Stomach (tissue), 9 donors: ENCODE results near the gene MEX3A. TPM values are rescaled to one million over a fixed set of nuclear protein-coding genes. Genes with fewer than 3 reads are reported as not detected.
A peak's percentile ranks its signal among the peaks of the same experiment; 100 is the strongest.
"Not testable (repeated sequence)": the region's sequence is repeated elsewhere in the genome, so short reads cannot be mapped to it uniquely, and the experiment has no call there.

Source experiments
- DNase-seq, 2 donors: peaks; one replicate each; pipeline versions ENCODE4 v3.0.0 to v3.0.0-alpha.2; 2013 to 2019
- H3K27ac ChIP-seq, 5 donors: fragments of 200-600 bp in 4 of 5; sonication (generic) in 4 of 5; one replicate each; pipeline ENCODE4 v1.5.1; 2013 to 2019; ENCODE audit warnings: mild to moderate bottlenecking in 1 of 5, moderate library complexity in 1 of 5
- H3K27me3 ChIP-seq, 3 donors: fragments of 200-600 bp; sonication (generic); one replicate each; pipeline ENCODE4 v1.5.1; 2017 to 2019; ENCODE audit warnings: mixed run types in 1 of 3
- H3K36me3 ChIP-seq, 4 donors: fragments of 200-600 bp; sonication (generic); 1 replicate in 3 of 4; 2 replicates in 1 of 4; pipeline ENCODE4 v1.5.1; 2016 to 2019
- H3K4me1 ChIP-seq, 4 donors: fragments of 200-600 bp; sonication (generic); one replicate each; pipeline ENCODE4 v1.5.1; 2016 to 2019
- H3K4me3 ChIP-seq, 4 donors: fragments of 200-600 bp; sonication (generic) in 3 of 4; one replicate each; pipeline ENCODE4 v1.5.1; 2016 to 2019; ENCODE audit warnings: mild to moderate bottlenecking in 1 of 4
- H3K9me3 ChIP-seq, 4 donors: fragments of 200-600 bp; sonication (generic); one replicate each; pipeline ENCODE4 v1.5.1; 2016 to 2019
- CTCF ChIP-seq, 7 experiments: fragments of 450-650 bp in 4 of 7; fragments of 200-600 bp in 3 of 7; sonication (generic) in 3 of 7; IDR thresholded peaks; one replicate each; pipeline ENCODE4 v1.5.1; 2016 to 2019; ENCODE audit warnings: antibody characterized with exemption in 7 of 7, control low read depth in 2 of 7, mild to moderate bottlenecking in 1 of 7
- EP300 ChIP-seq: sonication (generic); formaldehyde crosslinking; IDR thresholded peaks from one replicate; pipeline ENCODE4 v1.6.1; 2017; ENCODE audit warnings: antibody characterized with exemption
- POLR2A ChIP-seq, 4 donors: fragments of 450-650 bp; IDR thresholded peaks; one replicate each; pipeline ENCODE4 v1.6.1; 2016; ENCODE audit warnings: antibody characterized with exemption in 4 of 4, control low read depth in 2 of 4, mild to moderate bottlenecking in 1 of 4, moderate library complexity in 1 of 4
- POLR2AphosphoS5 ChIP-seq, 3 donors: sonication (generic); formaldehyde crosslinking; IDR thresholded peaks; one replicate each; pipeline ENCODE4 v1.6.1; 2016; ENCODE audit warnings: antibody characterized with exemption in 3 of 3
- WGBS, 5 donors: extraction: QIAGEN DNeasy Blood & Tissue Kit in 3 of 5; methylation state at CpG; one replicate each; pipeline versions ENCODE4 v1.1.5 to v1.1.7; 2013 to 2018; 5-methylcytosine and 5-hydroxymethylcytosine counted together
- intact Hi-C: fragments of 100-400 bp; cut with DNase I; formaldehyde crosslinking; loops from one replicate; pipeline ENCODE4 v1.15.1; 2023; ENCODE audit warnings: low total_unique reads
- polyA plus RNA-seq, 3 donors: library from polyadenylated mRNA; stranded (reverse); fragments of 200-250 nt; gene quantifications; one replicate each; pipeline ENCODE4 v1.2.3, GENCODE V29; 2013
- total RNA-seq, 5 donors: library from RNA; depleted of rRNA; stranded (reverse); fragments of >200 nt; gene quantifications; one replicate each; pipeline versions ENCODE4 v1.1.0 to v1.2.3, GENCODE V29; 2014 to 2016
- donor health status: healthy with polysubstance abuse.
- donor health status: Bipolar disorder and iron deficiency.
- donor health status: healthy.

MEX3A gene
- total and polyA plus RNA-seq, 8 donors: 0.25 to 11.0 (median 1.5) TPM; not detected in 3

- H3K36me3 ChIP-seq: peaks cover 0 to 25% (median 0%) of the 10 kb centered on the region in 4 donors
- peak overlapping the region in 3 of 4 donors; percentile 5 to 89 (median 72) for H3K4me3 ChIP-seq
- H3K9me3 ChIP-seq: no peaks in the 10 kb centered on the region
- DNase-seq: no peak
- peak overlapping the region; percentile 39 to 99 (median 93) for H3K27ac ChIP-seq
- peaks cover 85 to 96% (median 92%) of the 10 kb centered on the region in 4 donors for H3K4me1 ChIP-seq
- TF ChIP-seq CTCF (IDR thresholded peaks at IDR 0.05): no peak
- TF ChIP-seq POLR2AphosphoS5 (IDR thresholded peaks at IDR 0.05): no peak
- no peak for TF ChIP-seq POLR2A (IDR thresholded peaks at IDR 0.05)
- no peak for TF ChIP-seq EP300
- no peaks in the 10 kb centered on the region for H3K27me3 ChIP-seq
- WGBS, 5 donors: 63 to 86% (median 85%) methylated on average over 3 of the region's 3 CpGs
- intact Hi-C loops: no loop called here
These were observed 38.1 kb upstream of the MEX3A start for GRCh38 chr1:156120318-156120717.

GRCh38 chr1:156119503-156120209 lies 37.4 kb upstream of the MEX3A start:
- WGBS, 5 donors: 22 to 64% (median 58%) methylated on average over 2 to 3 of the region's 3 CpGs
- intact Hi-C loops: no loop called here

GRCh38 chr1:156118177-156118868 lies 36.1 kb upstream of the MEX3A start:
- H3K27ac ChIP-seq: peak overlapping the region; percentile 77 to 99 (median 93)
- H3K4me1 ChIP-seq: peaks cover 79 to 89% (median 82%) of the 10 kb centered on the region in 4 donors
- H3K27me3 ChIP-seq: no peaks in the 10 kb centered on the region
- DNase-seq: peak; percentile 86 to 87
- no peaks in the 10 kb centered on the region for H3K9me3 ChIP-seq
- 18 to 35% (median 26%) methylated on average over 7 to 8 of the region's 8 CpGs for WGBS, 5 donors
- intact Hi-C loops: no loop called here
- H3K4me3 ChIP-seq: peak overlapping the region; percentile 72 to 100 (median 93)
- TF ChIP-seq CTCF (IDR thresholded peaks at IDR 0.05) (peak in 1 of 7 experiments; percentile 7), EP300 (no peak), POLR2A (IDR thresholded peaks at IDR 0.05) (peak in 1 of 4 donors; percentile 6), POLR2AphosphoS5 (IDR thresholded peaks at IDR 0.05) (peak; percentile 68 to 89 (median 85))
- H3K36me3 ChIP-seq: peaks cover 0 to 25% (median 0%) of the 10 kb centered on the region in 4 donors

More at GRCh38 chr1:156119503-156120209, 37.4 kb upstream of the MEX3A start:
- Histone ChIP-seq H3K27me3 (no peaks in the 10 kb centered on the region), H3K27ac (peak overlapping the region; percentile 54 to 99 (median 93)), H3K4me1 (peaks cover 81 to 89% (median 85%) of the 10 kb centered on the region in 4 donors), H3K9me3 (no peaks in the 10 kb centered on the region), H3K36me3 (peaks cover 0 to 25% (median 0%) of the 10 kb centered on the region in 4 donors), H3K4me3 (peak overlapping the region; percentile 72 to 100 (median 93))
- DNase-seq: peak in 1 of 2 donors; percentile 73
- TF ChIP-seq POLR2AphosphoS5 (IDR thresholded peaks at IDR 0.05) (no peak), EP300 (no peak), POLR2A (IDR thresholded peaks at IDR 0.05) (no peak), CTCF (IDR thresholded peaks at IDR 0.05) (no peak)

- 40 to 55% (median 45%) methylated on average over 13 of the region's 13 CpGs for WGBS, 5 donors
These were observed 35.3 kb upstream of the MEX3A start for GRCh38 chr1:156117414-156118176.

GRCh38 chr1:156116731-156117130 lies 34.5 kb upstream of the MEX3A start:
- H3K36me3 ChIP-seq: peaks cover 0 to 25% (median 0%) of the 10 kb centered on the region in 4 donors
- intact Hi-C loops, H3K9me3 ChIP-seq, H3K27me3 ChIP-seq, DNase-seq: not testable (repeated sequence)
- H3K4me1 ChIP-seq: peaks cover 63 to 89% (median 71%) of the 10 kb centered on the region in 4 donors
- WGBS, 5 donors: 55 to 81% (median 65%) methylated on average over 5 of the region's 5 CpGs
- H3K27ac ChIP-seq: peak overlapping the region; percentile 35 to 99 (median 93)
- H3K4me3 ChIP-seq: peak overlapping the region; percentile 72 to 100 (median 93)

More at GRCh38 chr1:156117414-156118176, 35.3 kb upstream of the MEX3A start:
- intact Hi-C loops: no loop called here
- DNase-seq: no peak
- peak overlapping the region; percentile 77 to 99 (median 93) for H3K27ac ChIP-seq
- H3K27me3 ChIP-seq: no peaks in the 10 kb centered on the region
- TF ChIP-seq CTCF (IDR thresholded peaks at IDR 0.05) (no peak), POLR2AphosphoS5 (IDR thresholded peaks at IDR 0.05) (no peak), EP300 (no peak), POLR2A (IDR thresholded peaks at IDR 0.05) (no peak)
- no peaks in the 10 kb centered on the region for H3K9me3 ChIP-seq
- H3K36me3 ChIP-seq: peaks cover 0 to 25% (median 0%) of the 10 kb centered on the region in 4 donors
- peaks cover 71 to 89% (median 78%) of the 10 kb centered on the region in 4 donors for H3K4me1 ChIP-seq
- H3K4me3 ChIP-seq: peak overlapping the region; percentile 72 to 100 (median 93)
